GM21367 (cell line): Measurements from ENCODE around the gene HPCAL1.
"Not testable (repeated sequence)": the region's sequence is repeated elsewhere in the genome, so short reads cannot be mapped to it uniquely, and the experiment has no call there.

Experiments used
- ATAC-seq: cut with Tn5 transposase; IDR thresholded peaks from one replicate; pipeline ENCODE4 v1.9.1; 2021; ENCODE audit not compliant: unreplicated experiment

The HPCAL1 gene

DNA sequence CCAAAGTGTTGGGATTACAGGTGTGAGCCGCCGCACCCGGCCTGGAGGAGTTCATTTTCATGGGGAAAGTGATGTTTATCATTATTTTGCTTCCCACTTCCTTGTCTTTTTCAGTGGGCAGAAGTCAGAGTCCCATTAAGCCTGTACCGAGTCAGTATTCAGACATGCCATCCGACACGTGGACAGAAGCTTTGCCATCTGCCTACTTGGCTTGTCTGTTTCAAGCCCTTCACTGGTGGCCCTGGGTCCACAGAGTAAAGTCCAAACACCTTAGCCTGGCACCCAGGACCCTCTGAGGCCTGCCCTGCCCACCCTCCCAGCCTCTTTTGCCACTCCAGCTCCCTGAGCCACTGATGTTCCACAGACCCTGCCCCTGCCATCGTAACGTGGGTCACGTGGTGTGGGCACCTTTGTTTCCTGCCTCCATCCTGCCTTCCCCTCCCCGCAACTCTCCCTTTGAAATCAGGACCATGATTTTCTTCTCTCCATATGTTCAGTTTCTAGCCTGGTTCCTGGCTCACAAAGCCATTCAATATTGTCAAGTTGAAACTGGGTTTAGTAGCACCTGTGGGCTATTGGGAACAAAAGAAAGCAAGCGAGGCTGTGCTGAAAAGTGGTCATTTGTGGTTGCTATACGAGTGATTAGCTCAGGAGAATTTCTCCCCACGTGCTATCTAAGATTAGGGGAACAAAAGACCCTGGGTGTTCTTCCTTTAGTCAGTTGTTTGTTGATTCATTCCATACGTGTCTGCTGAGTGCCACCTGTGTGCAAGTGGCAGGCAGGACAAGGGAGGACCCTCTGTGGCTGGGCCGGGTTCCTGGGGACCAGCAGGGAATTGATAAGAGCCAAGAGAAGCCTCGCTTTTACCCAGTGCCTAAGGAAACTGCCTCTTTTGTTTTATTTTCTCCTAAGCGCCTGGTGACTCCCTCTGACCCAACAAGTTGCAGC lies 150.5 kb downstream of the HPCAL1 start:
- no peak for ATAC-seq

DNA sequence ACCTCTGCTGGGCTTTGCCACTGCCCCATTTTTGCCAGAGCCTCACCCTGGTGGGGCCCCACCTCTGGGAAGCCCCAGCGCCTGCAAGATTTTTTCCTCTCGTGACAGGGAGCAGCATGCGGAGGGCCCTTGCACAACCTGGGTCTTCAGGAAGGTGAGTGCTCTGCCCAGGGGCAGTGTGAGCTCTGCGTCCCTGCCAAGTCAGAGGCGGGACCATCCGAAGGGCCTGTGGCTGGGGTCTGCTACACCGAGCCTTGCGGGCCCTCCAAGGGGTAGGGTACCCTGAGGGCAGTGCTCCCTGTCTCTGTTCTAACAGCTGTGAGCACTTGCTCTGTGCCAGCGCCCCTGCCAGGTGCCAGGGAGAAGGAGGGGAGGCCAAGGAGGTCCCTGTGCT lies 151.2 kb downstream of the HPCAL1 start:
- no peak for ATAC-seq

DNA sequence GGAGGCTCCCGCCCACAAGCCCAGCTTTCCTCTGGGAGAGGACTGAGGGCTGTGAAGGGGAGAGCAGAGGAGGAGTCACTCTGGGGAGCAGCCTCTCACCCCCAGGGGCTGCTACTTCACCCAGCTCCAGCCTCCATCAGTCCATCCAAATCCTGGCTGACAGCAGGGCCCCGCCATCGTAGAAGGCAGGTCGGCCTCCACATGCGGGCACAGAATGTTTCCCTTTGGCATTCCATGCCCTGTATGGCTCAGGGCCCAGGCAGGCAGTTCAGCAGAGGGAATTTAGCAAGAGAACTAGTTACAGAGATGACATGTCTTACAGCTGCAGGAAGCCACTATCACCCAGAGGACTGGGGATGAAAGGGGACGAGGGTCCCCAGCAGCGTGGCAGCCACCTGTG lies 151.8 kb downstream of the HPCAL1 start:
- ATAC-seq, result no peak

DNA sequence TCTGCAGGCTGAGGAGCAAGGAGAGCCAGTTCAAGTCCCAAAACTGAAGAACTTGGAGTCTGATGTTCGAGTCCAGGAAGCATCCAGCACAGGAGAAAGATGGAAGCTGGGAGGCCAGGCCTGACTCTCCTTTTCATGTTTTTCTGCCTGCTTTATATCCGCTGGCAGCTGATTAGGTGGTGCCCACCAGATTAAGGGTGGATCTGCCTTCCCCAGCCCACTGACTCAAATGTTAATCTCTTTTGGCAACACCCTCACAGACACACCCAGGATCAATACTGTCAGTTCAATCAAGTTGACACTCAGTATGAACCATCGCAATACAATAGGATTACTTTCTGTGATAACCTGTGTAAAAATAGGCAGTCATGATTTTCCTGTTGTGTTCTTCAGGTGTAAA lies 154.5 kb downstream of the HPCAL1 start:
- ATAC-seq, result not testable (repeated sequence)

DNA sequence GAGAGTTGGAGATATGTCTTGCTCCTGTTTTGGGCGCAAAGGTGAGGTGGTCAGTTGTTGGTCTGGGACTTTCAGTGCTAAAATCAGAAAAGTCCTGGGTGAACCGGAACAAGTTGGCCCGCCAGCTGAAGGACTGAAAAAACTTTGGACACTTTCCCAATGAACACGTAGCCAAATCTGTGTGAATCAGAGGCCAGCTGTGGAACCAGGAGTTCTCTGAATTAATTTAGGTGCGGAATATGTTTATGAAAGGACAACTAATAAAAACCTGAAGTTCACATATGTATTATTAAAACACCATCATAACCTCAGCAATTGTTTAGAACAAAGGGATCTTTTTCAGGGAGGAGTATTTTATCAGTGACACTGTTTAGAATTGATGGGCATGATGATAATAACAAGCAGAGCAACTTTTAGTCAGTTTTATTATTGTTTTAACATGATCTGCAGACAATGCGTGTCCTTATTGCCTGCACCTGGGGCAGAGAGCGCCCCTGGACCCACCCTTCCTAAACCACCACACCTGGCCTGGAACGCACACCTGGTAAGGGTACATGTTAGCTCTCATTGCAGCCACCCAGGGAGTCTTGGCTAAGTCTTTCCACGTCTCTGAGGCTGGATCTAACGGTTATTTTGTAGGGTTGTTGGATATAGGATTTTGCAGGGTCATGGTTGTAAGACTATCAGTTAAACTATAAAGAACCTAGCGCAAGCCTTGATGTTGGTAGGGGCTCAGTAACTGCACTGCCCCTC lies 155.3 kb downstream of the HPCAL1 start:
- no peak for ATAC-seq

DNA sequence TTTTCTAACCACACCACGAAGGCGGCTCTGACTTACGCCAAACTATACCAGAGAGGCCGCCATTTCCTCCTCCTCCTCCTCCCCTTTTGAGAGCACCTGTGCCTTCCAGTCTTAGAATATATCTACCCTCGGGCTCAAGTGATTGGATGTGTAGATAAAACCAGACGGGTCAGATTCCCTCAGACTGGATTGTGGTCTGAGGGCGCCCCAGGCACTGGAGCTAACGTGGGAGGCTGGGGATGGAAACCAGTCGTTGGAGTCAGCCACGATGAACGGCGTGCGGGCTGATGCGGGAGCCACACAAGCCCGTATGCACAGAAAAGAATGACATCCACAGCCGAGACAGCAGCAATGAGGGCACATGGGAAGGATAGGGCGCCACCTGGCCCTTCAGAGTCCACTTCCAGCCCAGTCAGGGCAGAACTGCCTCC lies 157.7 kb downstream of the HPCAL1 start:
- ATAC-seq, result no peak

DNA sequence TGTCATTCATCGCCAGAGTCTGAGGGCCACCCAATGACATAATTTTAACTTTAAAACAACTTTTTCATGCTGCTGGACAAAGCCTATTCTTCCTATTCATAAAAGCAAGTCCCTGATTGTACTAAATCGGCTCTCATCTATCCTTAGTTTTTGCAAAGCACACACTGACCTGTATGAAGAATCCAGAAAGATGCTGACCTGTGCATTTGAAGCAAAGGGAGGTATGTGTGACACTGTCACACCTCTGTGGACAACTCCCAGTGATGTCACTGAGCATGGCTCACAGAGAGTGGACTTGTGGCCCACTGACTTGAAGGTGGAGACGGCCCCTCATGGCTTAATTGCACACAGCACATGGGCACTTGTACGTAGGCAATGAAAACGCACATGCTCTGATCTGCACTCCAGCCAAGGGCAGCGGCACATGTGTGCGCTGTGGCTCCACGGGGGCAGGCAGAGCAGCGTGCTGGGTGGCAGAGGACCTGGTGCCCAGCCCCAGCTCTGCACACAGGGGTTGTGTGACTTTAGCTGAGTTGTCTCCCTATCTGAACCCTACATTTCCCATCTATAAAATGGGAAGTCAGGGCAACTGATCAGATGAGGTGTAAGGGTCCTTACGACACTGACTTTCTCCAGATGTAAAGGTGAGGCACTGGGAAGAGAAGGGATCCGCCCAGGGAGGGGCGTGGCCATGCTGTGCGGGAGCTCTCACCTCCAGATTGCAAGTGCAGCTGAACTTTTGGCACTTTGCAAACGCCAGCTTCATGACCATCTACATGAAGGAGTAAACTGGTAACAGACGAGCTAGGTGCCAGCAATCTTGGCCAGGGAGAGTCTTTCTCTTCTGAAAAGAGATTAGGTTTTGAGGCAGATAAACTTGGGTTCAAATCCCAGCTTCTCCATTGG lies 159.7 kb downstream of the HPCAL1 start:
- ATAC-seq, result no peak

DNA sequence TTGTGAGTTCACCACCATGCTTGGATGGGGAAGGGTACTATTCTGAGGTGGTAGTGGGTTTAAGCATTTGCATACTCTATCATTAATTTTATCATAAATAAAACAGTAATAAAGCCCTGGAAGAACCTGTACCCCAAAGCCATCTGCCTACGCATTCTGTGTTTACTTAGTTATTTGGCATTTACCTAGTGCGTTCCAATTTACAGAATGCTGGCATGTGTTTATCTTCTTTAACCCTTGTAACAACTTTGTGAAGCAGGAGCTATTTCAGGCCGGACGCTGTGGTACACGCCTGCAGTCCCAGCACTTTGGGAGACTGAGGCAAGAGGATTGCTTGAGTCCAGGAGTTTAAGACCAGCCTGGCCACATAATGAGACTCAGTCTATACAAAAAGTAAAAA lies 163.2 kb downstream of the HPCAL1 start:
- ATAC-seq, result no peak

DNA sequence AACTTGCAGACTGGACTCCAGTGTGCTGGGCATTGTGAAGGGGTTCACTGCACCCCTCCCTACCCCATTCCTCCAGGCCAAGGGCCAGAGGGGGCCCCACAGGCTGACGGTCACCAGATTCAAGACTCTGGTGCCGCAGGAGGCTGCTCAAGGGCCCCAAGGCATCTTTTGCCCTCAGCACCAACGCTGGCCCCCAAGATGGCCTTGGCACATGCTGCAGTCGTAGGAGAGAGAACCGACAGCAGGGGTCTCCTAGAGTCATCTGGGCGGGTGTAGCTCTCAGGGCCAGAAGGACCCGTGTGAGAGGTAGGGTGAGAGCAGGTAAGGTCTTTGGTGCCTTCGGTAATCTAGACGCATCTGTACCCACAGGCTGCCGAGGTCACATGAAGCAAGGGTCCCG lies 164.1 kb downstream of the HPCAL1 start:
- ATAC-seq, result no peak

DNA sequence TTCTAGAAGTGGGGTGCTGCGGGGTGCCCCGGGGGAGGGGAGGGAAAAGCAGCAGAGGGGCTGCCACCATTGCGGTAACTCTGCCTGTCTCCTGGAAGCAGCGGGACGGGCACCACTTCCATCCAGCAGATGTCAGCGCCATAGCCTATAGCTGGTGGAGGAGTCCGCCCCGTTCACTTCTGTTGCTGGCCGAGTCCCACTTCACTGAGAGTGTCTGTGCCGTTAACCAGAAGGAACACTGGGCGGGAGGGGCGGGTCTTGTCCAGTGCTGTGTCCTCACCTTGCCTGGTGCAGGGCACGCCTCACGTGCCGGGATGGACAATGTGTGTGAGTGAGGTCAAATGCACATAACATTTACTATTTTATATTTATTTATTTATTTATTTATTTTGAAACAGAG lies 164.7 kb downstream of the HPCAL1 start:
- ATAC-seq, result no peak

DNA sequence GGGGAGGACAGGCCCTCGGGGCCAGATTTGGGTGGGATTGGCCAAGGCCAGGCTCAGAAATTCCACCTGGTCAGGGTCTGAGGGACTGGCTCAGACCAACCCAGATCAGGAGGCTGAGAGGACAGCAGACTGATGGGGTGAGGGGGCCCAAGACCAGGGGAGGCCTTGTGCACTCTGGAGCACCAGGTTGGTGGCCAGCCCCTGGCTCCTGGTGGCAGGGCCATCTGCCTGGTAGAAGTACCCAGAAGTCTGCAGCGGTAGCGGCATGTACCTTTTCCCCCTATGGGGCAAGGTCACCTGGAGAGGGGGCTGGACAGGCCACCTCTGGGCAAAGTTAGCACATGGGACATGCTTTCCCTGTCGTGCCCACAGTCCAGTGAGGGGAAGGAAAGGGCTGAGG lies 166.6 kb downstream of the HPCAL1 start:
- no peak for ATAC-seq

DNA sequence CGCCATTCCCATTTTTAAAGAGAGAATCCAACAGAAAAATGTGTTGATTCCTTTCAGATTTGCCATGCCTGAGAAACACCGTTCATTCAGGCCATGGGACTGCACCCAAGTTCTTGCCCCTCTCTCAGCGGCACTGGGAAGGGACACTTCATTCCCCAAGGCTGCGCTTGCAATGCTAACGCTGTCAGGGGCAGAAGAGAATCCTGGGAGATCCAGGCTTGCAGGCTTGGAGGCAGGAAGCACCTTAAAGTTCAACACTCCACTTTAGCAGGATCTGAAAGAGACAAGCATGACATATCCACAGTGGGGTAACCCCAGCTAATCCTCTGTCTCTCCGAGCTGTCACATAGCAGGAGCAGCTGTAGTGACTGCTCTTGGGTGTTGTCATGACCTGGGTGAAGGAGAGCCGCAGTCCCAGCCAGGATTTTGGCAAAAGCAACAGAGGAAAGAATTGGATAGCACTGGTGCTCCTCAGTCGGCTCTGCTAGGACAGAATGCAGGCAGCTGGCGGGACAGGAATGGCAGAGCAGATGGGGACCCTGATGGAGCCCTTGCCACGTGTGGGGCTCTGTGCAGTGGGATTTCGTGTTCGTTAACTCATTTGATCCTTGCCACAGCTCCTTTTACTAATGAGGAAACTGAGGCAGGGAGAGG lies 167.4 kb downstream of the HPCAL1 start:
- no peak for ATAC-seq

DNA sequence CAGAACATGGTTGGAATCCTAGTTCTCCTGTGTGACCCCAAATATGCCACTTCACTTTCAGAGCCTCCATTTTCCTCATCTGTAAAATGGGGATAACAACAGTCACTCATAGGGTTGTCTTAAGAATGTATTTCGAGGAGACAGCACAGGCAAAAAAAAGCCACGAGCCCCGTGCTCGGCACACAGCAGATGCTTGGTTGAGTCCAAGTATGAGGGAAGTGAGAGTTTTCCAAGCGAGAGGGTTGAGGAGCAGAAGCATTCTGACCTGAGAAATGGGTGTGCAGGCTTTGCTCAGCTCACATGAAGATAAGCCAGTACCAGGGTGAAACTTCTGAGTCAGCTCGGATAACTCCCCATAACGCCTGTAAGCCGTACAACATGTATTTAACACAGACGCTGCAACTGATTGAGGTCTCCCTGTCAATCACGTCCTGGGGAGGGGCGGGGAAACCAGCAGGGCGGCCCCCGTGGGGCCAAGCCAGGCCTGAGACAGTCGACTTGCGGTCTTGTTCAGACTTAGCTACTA lies 168.4 kb downstream of the HPCAL1 start:
- ATAC-seq, result no peak

DNA sequence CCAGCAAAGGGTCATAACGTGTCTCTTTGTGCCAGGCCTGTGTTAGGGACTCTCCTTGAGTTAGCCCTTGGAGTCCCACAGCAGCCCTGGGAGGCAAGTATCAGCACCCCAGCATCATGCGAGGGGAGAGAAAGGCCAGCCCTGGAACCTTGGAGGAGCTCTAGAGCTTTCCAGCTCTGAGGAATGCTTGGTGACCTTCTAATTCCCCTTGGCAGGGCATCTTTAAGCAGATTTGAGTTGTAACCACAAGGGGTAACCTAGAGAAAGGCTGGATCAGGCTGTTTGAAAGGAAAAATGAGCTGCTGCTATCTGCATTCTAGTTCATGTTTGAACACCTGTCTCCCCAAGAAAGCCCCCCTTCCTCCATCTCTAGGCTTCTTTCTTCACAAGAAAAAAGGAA lies 169.3 kb downstream of the HPCAL1 start:
- ATAC-seq, result no peak

DNA sequence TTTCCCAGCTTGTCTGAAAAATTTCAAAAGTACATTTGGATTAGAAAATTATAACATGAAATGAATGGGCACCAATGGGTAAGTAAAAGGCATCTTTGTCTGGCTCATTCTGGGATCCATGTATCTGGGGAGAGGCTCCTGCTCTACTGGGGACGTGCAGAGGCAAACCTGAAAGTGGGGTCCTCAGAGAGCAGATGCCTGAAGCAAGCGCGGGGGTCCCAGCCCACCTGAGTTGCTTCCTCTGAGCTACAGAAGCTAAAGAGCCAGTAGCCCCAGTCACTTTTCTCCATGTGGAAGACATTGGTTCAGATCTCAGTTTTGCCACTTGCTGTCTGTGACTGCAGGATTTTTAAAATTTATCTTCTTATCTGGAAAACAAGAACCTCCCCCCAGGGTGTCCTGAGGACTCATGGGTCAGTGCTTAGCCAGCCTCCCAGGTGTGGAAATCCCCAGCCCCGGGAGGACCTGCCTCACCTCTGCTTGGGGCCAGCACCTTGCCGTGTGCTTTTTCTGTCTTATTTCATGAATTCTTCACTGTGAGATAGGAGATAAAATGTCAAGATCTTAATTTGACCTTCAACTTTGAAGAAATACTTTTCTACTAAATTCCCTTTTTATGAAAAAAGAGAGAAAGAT lies 170.5 kb downstream of the HPCAL1 start:
- no peak for ATAC-seq

DNA sequence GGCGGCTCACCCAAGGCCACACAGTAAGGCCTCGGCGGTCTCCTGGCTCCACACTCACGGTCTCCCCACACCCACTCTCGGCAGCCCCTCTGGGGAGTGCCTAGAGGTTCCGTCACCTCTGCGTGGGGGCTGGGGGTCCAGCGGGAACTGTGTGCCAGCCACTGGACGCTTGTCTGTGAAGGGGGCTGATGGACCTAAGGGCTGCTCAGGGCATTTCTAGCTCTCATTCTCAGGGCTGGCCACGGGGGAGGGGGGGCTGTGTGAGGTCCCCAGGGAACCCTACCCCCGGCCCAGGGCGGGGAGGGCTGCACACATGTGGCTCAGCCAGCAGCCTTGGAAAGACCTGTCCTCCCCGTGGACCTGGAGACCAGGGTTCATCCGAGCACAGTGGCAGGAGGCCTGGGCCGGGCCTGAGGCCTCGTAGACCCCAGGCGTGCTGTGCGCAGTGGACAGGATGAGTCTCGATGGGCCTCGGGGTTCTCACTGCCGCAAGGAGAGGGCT lies 172.6 kb downstream of the HPCAL1 start:
- no peak for ATAC-seq

DNA sequence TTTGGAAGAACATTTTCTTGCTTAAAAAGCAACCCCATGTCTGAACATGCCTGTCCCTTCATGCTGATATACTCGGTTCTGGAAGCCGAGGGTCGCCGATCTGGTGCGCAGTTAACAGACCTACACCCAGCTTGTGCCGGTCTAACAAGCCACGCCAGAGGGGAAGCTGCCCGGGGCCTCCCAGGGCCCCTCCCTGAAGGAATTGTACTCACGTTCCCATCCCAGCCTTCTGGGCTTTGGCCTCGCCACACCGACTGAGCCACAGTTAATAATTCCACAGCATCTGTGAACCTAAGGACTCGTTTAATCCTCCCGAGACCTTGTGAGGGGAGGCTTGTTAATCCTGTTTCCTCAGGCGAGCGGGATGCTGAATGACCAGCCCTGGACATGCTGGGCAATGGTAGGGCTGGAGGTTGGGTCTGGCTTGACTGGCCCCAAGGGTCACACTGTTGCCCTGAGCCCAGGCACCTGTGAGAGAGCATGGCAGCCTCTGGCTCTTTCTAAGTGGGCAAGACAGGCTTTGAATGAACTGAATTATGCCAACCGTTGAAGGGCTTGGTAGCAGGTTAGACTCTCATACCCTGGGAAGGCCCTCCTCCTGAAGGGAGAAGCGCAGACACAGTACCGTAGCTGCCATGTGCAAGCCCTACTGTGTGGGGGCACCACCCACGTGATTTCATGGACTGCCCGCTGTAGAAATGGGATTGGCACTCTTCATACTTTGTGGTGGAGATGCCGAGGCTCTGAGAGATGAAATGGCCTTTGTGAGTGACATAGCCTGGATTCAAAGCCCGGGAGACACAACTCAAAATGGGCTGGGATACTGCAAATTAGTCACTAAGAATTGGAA lies 173.3 kb downstream of the HPCAL1 start:
- ATAC-seq, result no peak

DNA sequence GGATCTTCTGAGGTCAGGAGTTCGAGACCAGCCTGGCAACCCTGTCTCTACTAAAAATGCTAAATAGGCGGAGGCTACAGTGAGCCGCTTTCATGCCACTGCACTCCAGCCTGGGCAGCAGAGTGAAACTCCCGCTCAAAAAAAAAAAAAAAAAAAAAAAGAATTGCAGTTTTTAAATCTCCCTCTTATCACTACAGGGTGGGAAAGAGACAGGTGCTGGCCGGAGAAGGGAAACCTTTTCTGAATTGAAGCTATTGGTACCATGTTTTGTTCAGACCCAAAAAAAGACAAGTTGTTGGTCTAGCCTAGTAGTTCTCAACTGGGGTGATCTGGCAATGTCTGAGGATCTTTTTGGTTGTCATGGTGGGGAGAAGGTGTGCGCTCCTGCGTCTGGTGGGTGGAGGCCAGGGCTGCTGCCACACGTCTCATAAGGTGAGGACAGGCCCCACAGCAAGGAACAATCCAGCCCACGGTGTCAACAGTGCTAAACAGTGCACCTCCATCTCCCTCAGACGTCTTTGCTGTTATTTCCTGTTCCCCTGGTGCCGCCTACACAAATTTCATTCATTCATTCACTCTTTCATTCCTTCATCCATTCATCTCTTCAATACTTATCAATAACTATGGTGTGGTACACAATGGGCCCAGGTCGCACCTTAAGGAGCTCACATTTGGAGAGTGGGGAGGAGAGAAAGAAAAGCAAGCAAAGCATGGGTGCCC lies 174.2 kb downstream of the HPCAL1 start:
- no peak for ATAC-seq
